K562 (cell line): ENCODE measurements around the gene CYP46A1. TPM values are rescaled to one million over a fixed set of nuclear protein-coding genes. Genes with fewer than 3 reads are reported as not detected.
A peak's percentile ranks its signal among the peaks of the same experiment; 100 is the strongest.

ENCODE experiments used
- ATAC-seq: fragments of 200-7000 bp; cut with Tn5 transposase; 3 replicates; pipeline ENCODE4 v1.9.1; 2020; ENCODE audit warnings: moderate library complexity
- BruUV-seq: library from RNA; stranded (reverse); fragments of 400-500 nt; replicated peaks from 2 replicates; lab custom pipeline; 2021; lab: Mats Ljungman, UMichigan
- CTCF ChIA-PET: fragments of 300-600 bp; formaldehyde crosslinking; extraction: SDS; loops from one replicate; lab custom pipeline; 2021; ENCODE audit warnings: low intra/inter-chr PET ratio; lab: Yijun Ruan, JAX
- POLR2A ChIA-PET: fragments of 300-600, 350-650 bp; sonication (Branson Sonifier 250); formaldehyde crosslinking; extraction: SDS; loops from one replicate; lab custom pipeline; 2021; ENCODE audit warnings: antibody characterized with exemption, inconsistent platforms; lab: Yijun Ruan, JAX
- DNase-seq, 4 experiments: peaks; one replicate each; pipeline versions ENCODE4 v3.0.0 to v3.0.0-alpha.2; 2011 to 2018; ENCODE audit warnings: low spot score in 3 of 4, mixed read lengths in 3 of 4; ENCODE audit errors: extremely low read depth in 1 of 4
- FAIRE-seq: peaks from 2 replicates; lab custom pipeline; 2011; peaks lifted over from hg19 to GRCh38; lab: Jason Lieb, UNC
- H2AFZ ChIP-seq: 2 replicates; pipeline ENCODE4 v1.6.0; 2011; ENCODE audit warnings: low read depth, low read length, control low read depth, inconsistent platforms
- H3K27ac ChIP-seq: fragments of 200-600 bp; 3 replicates; pipeline ENCODE4 v1.8.0; 2011; ENCODE audit warnings: low read depth, mild to moderate bottlenecking, control low read depth, inconsistent platforms, low read length, moderate library complexity, mixed read lengths; ENCODE audit errors: extremely low read depth
- H3K27me3 ChIP-seq, 2 experiments: fragments of 300-600 bp in 1 of 2; 2 replicates in 1 of 2; 3 replicates in 1 of 2; pipeline versions ENCODE4 v1.6.0 to v1.8.0; 2011; ENCODE audit warnings: inconsistent platforms in 2 of 2, low read length in 2 of 2, mild to moderate bottlenecking in 1 of 2, mixed read lengths in 1 of 2, moderate library complexity in 1 of 2; ENCODE audit not compliant: control insufficient read depth in 2 of 2, insufficient read depth in 2 of 2
- H3K36me3 ChIP-seq: fragments of 300-600 bp; 3 replicates; pipeline ENCODE4 v1.8.0; 2011; ENCODE audit warnings: mild to moderate bottlenecking, low read length, inconsistent platforms; ENCODE audit not compliant: control insufficient read depth, insufficient read depth
- H3K4me1 ChIP-seq, 2 experiments: fragments of 200-600 bp in 1 of 2; replicated peaks in 1 of 2; 2 replicates in 1 of 2; 3 replicates in 1 of 2; pipeline versions ENCODE4 v1.5.1 to v1.8.0; 2011; ENCODE audit warnings: inconsistent platforms in 2 of 2, low read length in 2 of 2, mild to moderate bottlenecking in 1 of 2, mixed read lengths in 1 of 2, moderate library complexity in 1 of 2; ENCODE audit not compliant: control insufficient read depth in 2 of 2, insufficient read depth in 2 of 2
- H3K4me2 ChIP-seq: 2 replicates; pipeline ENCODE4 v1.6.1; 2011; ENCODE audit warnings: low read length, control low read depth, inconsistent platforms, mixed read lengths; ENCODE audit not compliant: insufficient read depth
- H3K4me3 ChIP-seq: fragments of 200-600 bp; sonication (generic), shearing (Covaris generic); 2 replicates; pipeline ENCODE4 v1.5.1; 2016; ENCODE audit warnings: control low read depth, inconsistent platforms
- H3K79me2 ChIP-seq: fragments of 200-600 bp; 3 replicates; pipeline ENCODE4 v1.8.0; 2011; ENCODE audit warnings: low read length, inconsistent platforms; ENCODE audit not compliant: control insufficient read depth, insufficient read depth
- H3K9ac ChIP-seq, 2 experiments: 2 replicates each; pipeline versions ENCODE4 v1.6.0 to v1.6.1; 2011; ENCODE audit warnings: low read depth in 2 of 2, low read length in 2 of 2, control low read depth in 1 of 2, inconsistent platforms in 1 of 2, mild to moderate bottlenecking in 1 of 2, mixed read lengths in 1 of 2; ENCODE audit not compliant: insufficient read depth in 1 of 2
- H3K9me1 ChIP-seq: one replicate; pipeline ENCODE4 v1.6.0; 2011; ENCODE audit warnings: inconsistent platforms, mild to moderate bottlenecking, low read length, moderate library complexity; ENCODE audit not compliant: control insufficient read depth, insufficient read depth
- H3K9me3 ChIP-seq: replicated peaks from 2 replicates; pipeline ENCODE4 v1.5.1; 2011; ENCODE audit warnings: low read depth, low read length, inconsistent platforms; ENCODE audit not compliant: control insufficient read depth, insufficient read depth
- H4K20me1 ChIP-seq: replicated peaks from 2 replicates; pipeline ENCODE4 v1.6.1; 2011; ENCODE audit warnings: low read length, inconsistent platforms, mixed read lengths; ENCODE audit not compliant: control insufficient read depth, insufficient read depth
- CBX8 ChIP-seq: fragments of 200-600 bp; sonication (generic); IDR thresholded peaks from 2 replicates; pipeline ENCODE4 v1.6.1; 2012; ENCODE audit warnings: borderline replicate concordance, mixed run types, low read depth, mild to moderate bottlenecking, moderate library complexity, mixed read lengths, low read length, control low read depth, inconsistent platforms; ENCODE audit not compliant: poor library complexity, severe bottlenecking; ENCODE audit errors: extremely low read depth
- KAT8 ChIP-seq: fragments of 450-650 bp; IDR thresholded peaks from 2 replicates; pipeline ENCODE4 v1.6.1; 2016; ENCODE audit warnings: low read depth, mild to moderate bottlenecking
- TOE1 ChIP-seq, 2 experiments: fragments of 450-650 bp in 1 of 2; sonication (generic) in 1 of 2; formaldehyde crosslinking in 1 of 2; IDR thresholded peaks; 2 replicates each; pipeline versions ENCODE4 v1.7.1 to v1.8.0; 2016 to 2022; ENCODE audit warnings: borderline replicate concordance in 2 of 2, mild to moderate bottlenecking in 2 of 2, antibody characterized with exemption in 1 of 2, inconsistent platforms in 1 of 2, low read depth in 1 of 2, missing genetic modification reagents in 1 of 2, moderate library complexity in 1 of 2
- ZFP36 ChIP-seq: fragments of 150-350 bp; IDR thresholded peaks from 2 replicates; pipeline ENCODE4 v1.6.1; 2018; ENCODE audit warnings: low read length, low read depth; ENCODE audit not compliant: partially characterized antibody
- WGBS: fragments of 100-300 bp; shearing (Covaris generic); methylation state at CpG from one replicate; pipeline ENCODE4 v1.1.6; 2016; ENCODE audit warnings: low coverage, mixed read lengths; ENCODE audit not compliant: insufficient coverage; ENCODE audit errors: missing lambda C conversion rate; 5-methylcytosine and 5-hydroxymethylcytosine counted together
- in situ Hi-C: fragments of 300-500 bp; cut with MboI; formaldehyde crosslinking; loops from 4 replicates; pipeline ENCODE4 v1.15.0; 2018; ENCODE audit warnings: inconsistent platforms, mixed read lengths
- intact Hi-C: fragments of 100-400 bp; cut with micrococcal nuclease; formaldehyde crosslinking; loops from 2 replicates; pipeline ENCODE4 v1.14.2; 2022
- polyA plus RNA-seq, 8 experiments: library from polyadenylated mRNA; depleted of rRNA in 4 of 8; stranded (reverse) in 5 of 8; unstranded in 3 of 8; fragments of >200 nt; fragmentation: Nextera tagmentation in 2 of 8; fragmentation: Illumina TruSeq in 1 of 8; extraction: Ambion mirVana in 2 of 8; extraction: Trizol in 1 of 8; gene quantifications; 2 replicates each; pipeline versions ENCODE4 v1.2.1 to v1.2.3, GENCODE V29; 2011 to 2014; ENCODE audit warnings: inconsistent platforms in 1 of 8, missing spikeins in 1 of 8
- total RNA-seq, 7 experiments: library from RNA; depleted of rRNA in 6 of 7; stranded (reverse); fragments of >200 nt in 6 of 7; fragmentation: Illumina TruSeq in 2 of 7; extraction: Trizol in 2 of 7; gene quantifications; 2 replicates each; pipeline versions ENCODE4 v1.2.1 to v1.2.3, GENCODE V29; 2011 to 2021; ENCODE audit warnings: low replicate concordance in 1 of 7
- TF ChIP-seq, protein P1 (sequence below): fragments of 450-650 bp; formaldehyde crosslinking; IDR thresholded peaks from 2 replicates; pipeline ENCODE4 v1.4.0; 2022; ENCODE audit warnings: missing genetic modification characterization

CYP46A1 gene
- total and polyA plus RNA-seq, 9 of the 15 experiments (the other 6 are each of a cell fraction or from before 2014, with no cell fraction given), result not detected

DNA sequence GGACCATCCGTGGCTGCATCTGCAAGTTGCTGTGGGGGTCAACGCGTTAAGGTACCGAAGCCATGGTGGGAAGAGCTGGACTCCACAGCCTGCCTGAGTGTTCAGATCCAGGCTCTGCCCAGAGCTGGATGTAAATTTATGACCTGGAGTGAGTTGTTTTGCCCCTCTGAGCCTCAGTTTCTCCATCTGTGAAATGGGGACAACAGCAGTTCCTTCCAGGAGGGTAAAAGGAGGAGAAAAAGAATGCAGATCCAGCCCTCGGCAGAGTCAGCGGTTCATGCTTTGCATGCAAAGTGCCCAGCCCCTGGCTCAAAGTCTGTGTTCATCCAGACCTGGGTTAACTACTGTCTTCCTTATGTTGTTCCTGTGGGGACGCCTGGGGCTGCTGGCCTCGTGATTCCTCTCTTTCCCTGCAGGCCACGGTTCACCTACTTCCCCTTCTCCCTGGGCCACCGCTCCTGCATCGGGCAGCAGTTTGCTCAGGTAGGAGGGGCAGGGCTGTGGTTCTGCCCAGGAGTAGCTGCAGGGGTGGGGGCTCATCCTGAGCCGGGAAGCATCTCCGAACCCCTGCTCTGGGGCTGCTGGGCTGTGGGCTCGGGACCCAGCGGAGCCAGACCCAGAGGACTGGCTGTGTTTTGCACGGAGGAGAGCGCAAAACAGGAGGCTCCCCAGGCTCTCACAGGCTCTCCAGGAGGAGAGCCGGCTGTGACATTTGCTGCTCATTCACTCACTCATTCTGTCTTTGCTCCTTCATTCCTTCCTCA, 41.9 kb downstream of the CYP46A1 start (continued):
- TF ChIP-seq, protein P1, sequence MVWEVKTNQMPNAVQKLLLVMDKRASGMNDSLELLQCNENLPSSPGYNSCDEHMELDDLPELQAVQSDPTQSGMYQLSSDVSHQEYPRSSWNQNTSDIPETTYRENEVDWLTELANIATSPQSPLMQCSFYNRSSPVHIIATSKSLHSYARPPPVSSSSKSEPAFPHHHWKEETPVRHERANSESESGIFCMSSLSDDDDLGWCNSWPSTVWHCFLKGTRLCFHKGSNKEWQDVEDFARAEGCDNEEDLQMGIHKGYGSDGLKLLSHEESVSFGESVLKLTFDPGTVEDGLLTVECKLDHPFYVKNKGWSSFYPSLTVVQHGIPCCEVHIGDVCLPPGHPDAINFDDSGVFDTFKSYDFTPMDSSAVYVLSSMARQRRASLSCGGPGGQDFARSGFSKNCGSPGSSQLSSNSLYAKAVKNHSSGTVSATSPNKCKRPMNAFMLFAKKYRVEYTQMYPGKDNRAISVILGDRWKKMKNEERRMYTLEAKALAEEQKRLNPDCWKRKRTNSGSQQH (CRISPR knock-in tag), result no peak
- TF ChIP-seq KAT8, result no peak

- peaks cover 0 to 52% of the 10 kb centered on the region in 2 experiments; a peak in 4 of 5 replicates for H3K27me3 ChIP-seq
- BruUV-seq, result no TSS peak
- H3K9me1 ChIP-seq, result no peaks in the 10 kb centered on the region
- POLR2A ChIA-PET, result no interaction called here
- H3K79me2 ChIP-seq, result no peaks in the 10 kb centered on the region
- WGBS, result 12% methylated on average over 9 of the region's 26 CpGs
- in situ Hi-C loops, result loop anchor here (10.0 kb wide), 1 partner anchor 158 kb away; no protein-coding TSS in a partner anchor
- H3K27ac ChIP-seq, result no peak overlapping the region
- no peaks in the 10 kb centered on the region for H4K20me1 ChIP-seq
- H2AFZ ChIP-seq, result no peak overlapping the region
- no peak for FAIRE-seq
- no peak for ATAC-seq
- TF ChIP-seq CBX8 (no peak), TOE1 (IDR thresholded peaks at IDR 0.05; ENCODE audit: borderline replicate concordance) (no peak), TOE1 (CRISPR knock-in tag; IDR thresholded peaks at IDR 0.05; ENCODE audit: borderline replicate concordance, low read depth) (no peak), ZFP36 (peak; percentile 48)
- no peak overlapping the region for H3K4me3 ChIP-seq
- H3K36me3 ChIP-seq, result no peaks in the 10 kb centered on the region
- no peak overlapping the region for H3K4me2 ChIP-seq
- CTCF ChIA-PET, result no interaction called here
- DNase-seq, result no peak
- peaks cover 0 to 20% of the 10 kb centered on the region in 2 experiments; a peak in 2 of 5 replicates for H3K4me1 ChIP-seq
- H3K9ac ChIP-seq, result no peak overlapping the region
- H3K9me3 ChIP-seq, result no peaks in the 10 kb centered on the region
- intact Hi-C loops, result no loop called here
Observed at GRCh38 chr14:99726538-99727095, 42.5 kb downstream of the CYP46A1 start.
